ENCODE measurements around the gene KNDC1. TPM values are rescaled to one million over a fixed set of nuclear protein-coding genes. Genes with fewer than 3 reads are reported as not detected.

KNDC1 gene
- total and polyA plus RNA-seq, 2 of the 13 experiments (the other 11 are each of a cell fraction or from before 2014, with no cell fraction given), result 0.69 TPM; not detected in 1

DNA sequence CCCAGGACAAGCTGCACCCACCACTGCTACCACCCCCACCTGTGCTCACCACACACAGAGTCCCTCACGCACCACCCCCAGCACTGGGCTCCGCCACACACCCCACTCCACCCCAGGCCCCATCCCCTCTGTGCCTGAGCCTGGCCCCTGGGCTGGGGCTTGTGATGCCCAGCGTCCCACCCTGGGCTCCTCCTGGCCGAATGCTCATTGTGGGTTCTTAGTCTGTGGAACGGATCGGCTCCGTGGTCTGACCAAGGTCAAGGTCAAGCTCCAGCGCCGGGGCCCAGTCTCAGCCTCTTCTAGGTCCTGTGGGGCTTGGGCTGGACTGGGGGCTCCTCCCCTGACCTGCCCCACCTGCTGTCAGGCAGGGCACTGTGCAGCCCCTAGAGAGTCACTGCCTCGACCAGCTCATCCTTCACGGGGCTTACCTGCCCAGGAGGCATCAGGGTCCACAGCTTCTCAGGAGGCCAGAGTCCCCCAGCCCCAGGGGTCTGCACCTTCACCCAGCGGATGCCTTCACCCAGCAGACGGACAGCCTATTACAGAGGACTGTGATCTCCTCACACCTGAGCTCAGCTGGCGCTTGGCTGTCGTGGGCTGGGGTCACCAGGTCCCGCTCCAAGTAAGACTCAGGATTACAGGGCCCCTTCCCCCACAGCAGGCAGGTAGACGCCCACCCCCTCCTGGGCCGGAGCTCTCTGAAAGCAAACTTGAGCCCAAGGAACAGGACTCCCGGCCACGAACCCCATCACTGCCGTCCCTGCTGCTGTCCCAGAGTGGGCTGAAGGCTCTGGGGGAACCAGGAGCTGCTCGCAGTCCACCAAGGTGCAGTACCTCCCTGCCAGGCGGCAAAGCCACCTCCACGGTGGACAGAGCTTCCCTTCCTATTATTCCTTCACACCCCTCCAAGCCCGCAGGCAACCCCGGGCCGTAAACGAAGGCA, 54.7 kb downstream of the KNDC1 start (continued):
- TF ChIP-seq CSRNP2 (CRISPR knock-in tag; conservative IDR thresholded peaks at IDR 0.05; ENCODE audit: low read depth) (no peak), SALL1 (CRISPR knock-in tag; IDR thresholded peaks at IDR 0.05) (no peak), ZNF788 (CRISPR knock-in tag; IDR thresholded peaks at IDR 0.05; ENCODE audit: borderline replicate concordance) (no peak), PPARG (CRISPR knock-in tag; conservative IDR thresholded peaks at IDR 0.05) (no peak)

DNA sequence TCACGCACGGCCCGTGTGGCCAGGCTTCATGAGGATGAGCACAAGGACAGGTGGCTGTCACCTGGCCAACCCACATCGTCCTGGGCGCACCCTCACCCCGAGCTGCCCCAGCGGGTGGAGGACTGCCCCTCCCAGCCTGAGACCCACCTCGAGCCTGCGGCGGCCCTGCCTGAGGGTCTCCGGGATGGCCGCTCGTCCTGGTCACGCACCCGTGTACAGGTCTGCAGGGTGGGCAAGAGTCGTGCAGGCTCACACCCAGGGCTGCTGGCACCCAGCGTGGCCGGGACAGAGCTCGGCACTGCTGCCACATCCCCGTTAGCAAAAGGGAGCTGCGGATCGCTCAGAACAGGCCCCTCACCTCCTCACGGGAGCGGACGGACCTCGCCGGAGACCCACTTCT, 55.6 kb downstream of the KNDC1 start:
- DNase-seq (ENCODE audit: low spot score) (no peak), ATAC-seq (no peak), FAIRE-seq (no peak)
- H2AFZ ChIP-seq (ENCODE audit: low read length), result no peak overlapping the region
- BruUV-seq (replicated peaks), result no TSS peak
- ChIA-PET CTCF (ENCODE audit: low intra/inter-chr PET ratio, low total read pairs) (no interaction called here), POLR2A (no interaction called here)
- peaks cover 13 to 70% of the 10 kb centered on the region in 2 experiments; a peak in 4 of 5 replicates for H3K27me3 ChIP-seq (ENCODE audit: control insufficient read depth in 1 of 2, insufficient read depth in 2 of 2, low read length in 2 of 2)
- H3K4me1 ChIP-seq (ENCODE audit: insufficient read depth, low read length), result no peaks in the 10 kb centered on the region
- no peak overlapping the region for H3K4me3 ChIP-seq (replicated peaks in 1 of 3; ENCODE audit: insufficient read depth in 1 of 3, low read depth in 2 of 3, low read length in 3 of 3)
- 71% methylated on average over 11 of the region's 27 CpGs for WGBS (ENCODE audit: low lambda C conversion rate)
- H4K20me1 ChIP-seq (ENCODE audit: insufficient read depth, low read length), result peaks cover 5% of the 10 kb centered on the region; the same call in 1 of the 2 replicates
- H3K9ac ChIP-seq (ENCODE audit: insufficient read depth, low read depth, low read length), result no peak overlapping the region
- no peak for TF ChIP-seq ELF3 (CRISPR knock-in tag; IDR thresholded peaks at IDR 0.05)
- no peak for TF ChIP-seq NFRKB (IDR thresholded peaks at IDR 0.05)
- no peak for TF ChIP-seq ZNF224 (CRISPR knock-in tag; IDR thresholded peaks at IDR 0.05)
- no peak for TF ChIP-seq SALL2 (CRISPR knock-in tag; IDR thresholded peaks at IDR 0.05)
- no peak for TF ChIP-seq ZFP36L2 (CRISPR knock-in tag; IDR thresholded peaks at IDR 0.05)
- no peak for TF ChIP-seq SRF (IDR thresholded peaks at IDR 0.05; ENCODE audit: low read depth, low read length)
- no peak for TF ChIP-seq TOPORS (CRISPR knock-in tag; IDR thresholded peaks at IDR 0.05)
- no peak for TF ChIP-seq ZNF570 (CRISPR knock-in tag; IDR thresholded peaks at IDR 0.05; ENCODE audit: borderline replicate concordance)
- no peak for TF ChIP-seq ZBTB2 (CRISPR knock-in tag; IDR thresholded peaks at IDR 0.05; ENCODE audit: low read depth)
- no peaks in the 10 kb centered on the region for H3K9me3 ChIP-seq (ENCODE audit: low read length)
- intact Hi-C loops (cut with micrococcal nuclease; ENCODE audit: unreplicated experiment) (no loop called here), in situ Hi-C loops (cut with HindIII; ENCODE audit: extremely low pct_ligation_motif_present, low pct_unique_long_range_greater_than_20kb) (no loop called here)
- no peak overlapping the region for H3K4me2 ChIP-seq (ENCODE audit: low read depth, low read length)
- H3K79me2 ChIP-seq (ENCODE audit: insufficient read depth, low read length), result no peaks in the 10 kb centered on the region
- no peaks in the 10 kb centered on the region for H3K36me3 ChIP-seq (replicated peaks in 1 of 2; ENCODE audit: control insufficient read depth in 1 of 2, insufficient read depth in 2 of 2, low read length in 2 of 2)
- H3K27ac ChIP-seq (ENCODE audit: extremely low read length, insufficient read depth, low read length), result no peak overlapping the region

Data from HepG2 (cell line).